Measurements from ENCODE around the gene VPS35L.
A peak's percentile ranks its signal among the peaks of the same experiment; 100 is the strongest.

VPS35L gene, protein sequence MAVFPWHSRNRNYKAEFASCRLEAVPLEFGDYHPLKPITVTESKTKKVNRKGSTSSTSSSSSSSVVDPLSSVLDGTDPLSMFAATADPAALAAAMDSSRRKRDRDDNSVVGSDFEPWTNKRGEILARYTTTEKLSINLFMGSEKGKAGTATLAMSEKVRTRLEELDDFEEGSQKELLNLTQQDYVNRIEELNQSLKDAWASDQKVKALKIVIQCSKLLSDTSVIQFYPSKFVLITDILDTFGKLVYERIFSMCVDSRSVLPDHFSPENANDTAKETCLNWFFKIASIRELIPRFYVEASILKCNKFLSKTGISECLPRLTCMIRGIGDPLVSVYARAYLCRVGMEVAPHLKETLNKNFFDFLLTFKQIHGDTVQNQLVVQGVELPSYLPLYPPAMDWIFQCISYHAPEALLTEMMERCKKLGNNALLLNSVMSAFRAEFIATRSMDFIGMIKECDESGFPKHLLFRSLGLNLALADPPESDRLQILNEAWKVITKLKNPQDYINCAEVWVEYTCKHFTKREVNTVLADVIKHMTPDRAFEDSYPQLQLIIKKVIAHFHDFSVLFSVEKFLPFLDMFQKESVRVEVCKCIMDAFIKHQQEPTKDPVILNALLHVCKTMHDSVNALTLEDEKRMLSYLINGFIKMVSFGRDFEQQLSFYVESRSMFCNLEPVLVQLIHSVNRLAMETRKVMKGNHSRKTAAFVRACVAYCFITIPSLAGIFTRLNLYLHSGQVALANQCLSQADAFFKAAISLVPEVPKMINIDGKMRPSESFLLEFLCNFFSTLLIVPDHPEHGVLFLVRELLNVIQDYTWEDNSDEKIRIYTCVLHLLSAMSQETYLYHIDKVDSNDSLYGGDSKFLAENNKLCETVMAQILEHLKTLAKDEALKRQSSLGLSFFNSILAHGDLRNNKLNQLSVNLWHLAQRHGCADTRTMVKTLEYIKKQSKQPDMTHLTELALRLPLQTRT

GRCh38 chr16:19555186-19555937, at the start of gene VPS35L:
VPS35L (plus strand) TSS chr16:19555703; CDS start chr16:19555730, 27 bp downstream.
- DNase-seq, result peak; percentile 98

DNA sequence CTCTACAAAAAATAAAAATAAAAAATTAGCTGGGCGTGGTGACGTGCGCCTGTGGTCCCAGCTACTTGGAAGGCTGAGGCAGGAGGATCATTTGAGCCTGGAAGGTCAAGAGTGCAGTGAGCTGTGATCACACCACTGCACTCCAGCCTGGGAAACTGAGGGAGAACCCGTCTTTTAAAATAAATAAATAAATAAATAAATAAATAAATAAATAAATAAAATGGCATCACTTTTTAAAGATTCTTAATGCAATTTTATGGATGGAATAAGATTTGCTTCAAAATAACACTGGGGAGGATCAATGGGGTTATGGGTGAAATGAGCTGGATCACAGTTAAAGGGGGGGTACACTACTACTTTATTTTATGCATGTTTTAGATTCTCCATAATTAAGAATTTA, 48.5 kb upstream of the VPS35L start:
- no peak for DNase-seq

DNA sequence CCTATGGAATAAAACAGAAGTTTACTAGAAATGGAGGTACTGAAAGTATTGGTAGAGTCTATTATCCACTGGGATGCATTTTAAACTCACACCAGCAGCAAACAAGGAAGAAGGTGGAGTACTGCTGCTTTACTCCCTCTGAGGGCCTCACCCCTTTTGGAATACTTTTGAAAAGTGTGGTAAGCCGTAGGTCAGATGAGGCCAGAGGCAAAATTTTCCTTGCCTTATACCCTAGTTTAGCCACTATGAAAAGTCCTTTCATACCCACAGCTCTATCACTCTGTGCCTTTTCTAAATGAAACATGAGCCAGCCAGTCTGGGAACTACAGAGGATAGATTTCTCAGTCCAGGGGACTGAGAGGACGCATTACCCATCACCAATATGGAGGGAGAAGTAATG, 47.6 kb upstream of the VPS35L start:
- DNase-seq, result no peak

GRCh38 chr16:19512297-19512696, 43.2 kb upstream of the VPS35L start:
- no peak for DNase-seq

DNA sequence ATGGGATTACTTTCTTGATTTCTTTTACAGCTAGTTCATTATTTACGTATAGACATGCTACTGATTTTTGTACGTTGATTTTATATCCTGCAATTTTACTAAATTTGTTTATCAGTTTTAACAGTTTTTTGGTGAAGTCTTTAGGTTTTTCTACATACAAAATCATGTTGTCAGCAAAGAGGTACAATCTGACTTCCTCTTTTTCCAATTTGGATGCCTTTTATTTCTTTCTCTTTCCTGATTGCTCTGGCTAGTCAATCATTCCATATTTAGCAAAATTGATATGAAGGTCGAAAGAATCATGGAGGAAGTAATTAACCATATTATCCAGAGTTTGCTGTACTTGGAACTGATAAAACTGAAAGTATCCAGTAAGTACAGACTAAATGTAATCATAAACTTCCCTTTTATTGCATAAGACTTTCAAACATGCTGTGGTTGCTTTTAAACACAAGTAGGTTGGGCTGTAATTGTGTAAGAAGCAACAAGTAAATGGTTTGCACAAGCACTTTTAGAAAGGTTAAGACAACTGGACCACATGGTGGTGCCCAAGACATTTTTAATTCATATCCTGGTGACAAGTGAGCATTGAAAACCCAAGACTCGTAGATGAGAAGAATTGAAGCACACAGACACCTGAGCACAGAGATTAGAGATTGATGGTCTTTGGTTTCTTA, 42.0 kb upstream of the VPS35L start:
- no peak for DNase-seq

GRCh38 chr16:19515757-19516156, 39.7 kb upstream of the VPS35L start:
- no peak for DNase-seq

GRCh38 chr16:19517424-19518089, 37.9 kb upstream of the VPS35L start:
- DNase-seq, result no peak

DNA sequence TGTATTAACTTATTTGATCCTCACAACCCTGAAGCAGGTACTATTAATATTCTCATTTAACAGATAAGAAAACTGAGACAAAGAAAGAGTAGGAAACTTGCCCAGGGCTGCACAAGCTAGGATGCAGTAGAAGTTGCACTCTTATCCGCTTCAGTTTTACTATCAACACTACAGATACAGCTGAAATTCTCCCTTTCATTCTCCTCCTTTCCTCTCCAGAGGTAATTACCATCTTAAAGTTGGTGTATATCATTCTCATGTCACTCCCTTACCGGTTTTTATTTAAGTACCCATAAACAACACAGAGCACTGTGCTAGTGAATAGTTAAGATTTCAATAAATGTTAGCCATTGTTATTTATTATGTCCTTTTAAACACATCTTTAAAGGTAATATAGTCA, 37.1 kb upstream of the VPS35L start:
- no peak for DNase-seq

DNA sequence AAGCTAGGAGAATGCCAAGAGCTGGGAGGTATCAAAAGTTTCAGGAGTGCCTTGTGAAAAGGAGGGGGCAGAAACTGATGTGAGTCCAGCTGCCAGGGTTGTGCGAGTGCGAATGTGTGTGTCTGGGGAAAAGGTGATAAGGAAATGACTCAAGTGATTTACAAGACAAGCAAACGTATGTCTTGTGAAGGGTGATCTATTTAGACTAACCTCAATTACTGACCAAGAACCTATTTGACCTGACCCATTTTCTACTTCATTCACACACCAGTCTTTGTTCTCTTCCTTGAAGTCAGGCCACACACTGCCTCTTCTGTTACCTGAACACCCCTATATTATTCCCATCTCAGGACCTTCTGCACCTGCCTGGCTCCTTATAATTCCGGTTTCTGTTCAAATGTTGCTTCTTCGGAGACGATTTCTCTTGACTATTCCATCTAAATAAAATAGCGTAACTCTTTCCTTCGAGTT, 34.6 kb upstream of the VPS35L start:
- peak; percentile 3 for DNase-seq

- peak; percentile 96 for DNase-seq
These were observed 33.8 kb upstream of the VPS35L start, which contains the start of gene GDE1 for GRCh38 chr16:19521471-19522396. GDE1 (minus strand) TSS chr16:19522098; CDS start chr16:19521964, 134 bp downstream.

- DNase-seq, result no peak
These were observed 33.1 kb upstream of the VPS35L start for GRCh38 chr16:19522397-19522732.

DNA sequence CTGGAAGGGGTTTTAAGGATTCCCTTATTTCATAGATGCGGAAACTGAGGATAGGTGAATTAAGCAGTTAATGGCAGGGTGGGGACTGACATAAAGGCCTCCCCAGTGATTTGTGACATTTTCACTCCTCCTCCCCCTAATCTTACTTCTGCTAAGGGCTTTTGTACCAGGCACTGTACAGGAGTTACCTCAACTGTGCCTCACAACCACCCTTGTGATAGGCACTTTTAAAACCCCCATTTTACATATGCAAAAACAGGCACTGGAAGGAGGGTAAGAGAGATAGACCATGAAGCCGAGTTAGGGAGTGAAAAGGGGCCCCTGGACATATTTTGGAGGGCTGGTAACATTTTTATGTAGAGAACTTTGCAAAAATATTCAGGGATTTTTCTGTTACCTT, 32.7 kb upstream of the VPS35L start:
- DNase-seq, result no peak

DNA sequence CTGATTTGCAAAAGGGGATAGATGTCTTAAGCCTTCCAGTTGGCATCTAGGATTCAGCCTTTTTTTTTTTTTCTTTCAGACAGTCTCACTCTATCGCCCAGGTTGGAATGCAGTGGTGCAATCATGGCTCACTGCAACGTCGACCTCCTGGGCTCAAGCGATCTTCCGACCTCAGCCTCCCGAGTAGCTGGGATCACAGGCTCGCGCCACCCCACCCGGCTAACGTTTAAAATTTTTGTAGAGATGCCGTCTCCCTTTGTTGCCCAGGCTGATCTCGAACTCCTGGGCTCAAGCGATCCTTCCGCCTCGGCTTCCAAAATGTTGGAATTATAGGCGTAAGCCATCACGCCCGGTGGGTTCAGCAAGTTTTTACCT, 32.3 kb upstream of the VPS35L start:
- DNase-seq, result peak; percentile 1

GRCh38 chr16:19523559-19524355, 31.7 kb upstream of the VPS35L start, which contains the start of gene CCP110:
CCP110 (plus strand) TSS chr16:19523942; CDS start chr16:19527882, 3,940 bp downstream.
- DNase-seq, result peak; percentile 96

DNA sequence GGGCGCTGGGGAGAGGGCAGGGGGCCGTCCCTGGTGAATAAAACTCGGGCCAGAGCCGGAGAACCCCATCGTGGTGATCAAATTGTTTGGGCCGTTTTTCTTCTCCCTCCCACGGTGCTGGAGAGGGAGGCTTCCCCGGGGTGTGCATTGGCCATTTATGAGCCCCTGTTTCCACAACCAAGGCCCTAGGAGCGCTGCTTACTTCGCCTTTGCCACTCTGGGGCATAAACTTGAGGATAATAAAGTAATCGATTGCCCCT, 31.2 kb upstream of the VPS35L start:
- peak; percentile 5 for DNase-seq

GRCh38 chr16:19524616-19525384, 30.7 kb upstream of the VPS35L start:
- no peak for DNase-seq

- DNase-seq, result no peak
These were observed 30.1 kb upstream of the VPS35L start for GRCh38 chr16:19525385-19525723.

DNA sequence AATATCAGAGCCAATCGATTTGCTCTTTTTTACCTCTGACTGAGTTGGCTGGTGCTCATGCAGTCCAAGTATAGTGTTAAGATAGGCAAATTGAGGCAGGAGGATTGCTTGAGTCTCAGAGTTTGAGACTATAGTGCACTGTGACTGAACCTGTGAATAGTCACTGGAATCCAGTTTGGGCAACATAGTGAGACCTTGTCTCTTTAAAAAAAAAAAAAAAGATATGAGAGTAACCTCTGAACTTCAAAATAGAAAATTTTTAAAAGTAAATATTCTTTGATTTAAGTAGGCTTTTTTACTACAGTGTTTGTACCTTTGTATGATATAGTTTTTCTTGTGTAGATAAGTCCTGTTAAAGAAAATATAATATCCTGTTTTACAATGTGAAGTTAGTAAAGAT, 28.3 kb upstream of the VPS35L start:
- DNase-seq, result no peak

DNA sequence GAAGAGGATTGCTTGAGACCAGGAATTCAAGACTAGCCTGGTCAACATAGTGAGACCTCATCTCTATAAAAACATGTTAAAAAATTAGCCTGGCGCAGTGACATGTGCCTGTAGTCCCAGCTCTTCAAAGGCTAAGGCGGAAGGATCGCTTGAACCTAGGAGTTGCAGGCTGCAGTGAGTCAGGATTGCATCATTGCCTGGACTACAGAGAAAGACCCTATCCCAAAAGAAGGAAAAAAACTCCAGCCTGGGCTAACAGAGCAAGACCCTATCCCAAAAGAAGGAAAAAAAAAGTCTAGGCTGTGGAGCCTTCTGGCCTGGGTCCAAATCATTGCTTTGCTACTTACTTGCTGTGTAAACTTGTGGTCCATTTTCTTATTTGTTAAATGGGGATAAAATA, 26.8 kb upstream of the VPS35L start:
- DNase-seq, result no peak

Measured in CD4-positive, alpha-beta T cell treated with Interleukin-6 for 4 hours (primary cell).